ENCODE data around the gene TFEB.
A peak's percentile ranks its signal among the peaks of the same experiment; 100 is the strongest.

Gene TFEB

DNA sequence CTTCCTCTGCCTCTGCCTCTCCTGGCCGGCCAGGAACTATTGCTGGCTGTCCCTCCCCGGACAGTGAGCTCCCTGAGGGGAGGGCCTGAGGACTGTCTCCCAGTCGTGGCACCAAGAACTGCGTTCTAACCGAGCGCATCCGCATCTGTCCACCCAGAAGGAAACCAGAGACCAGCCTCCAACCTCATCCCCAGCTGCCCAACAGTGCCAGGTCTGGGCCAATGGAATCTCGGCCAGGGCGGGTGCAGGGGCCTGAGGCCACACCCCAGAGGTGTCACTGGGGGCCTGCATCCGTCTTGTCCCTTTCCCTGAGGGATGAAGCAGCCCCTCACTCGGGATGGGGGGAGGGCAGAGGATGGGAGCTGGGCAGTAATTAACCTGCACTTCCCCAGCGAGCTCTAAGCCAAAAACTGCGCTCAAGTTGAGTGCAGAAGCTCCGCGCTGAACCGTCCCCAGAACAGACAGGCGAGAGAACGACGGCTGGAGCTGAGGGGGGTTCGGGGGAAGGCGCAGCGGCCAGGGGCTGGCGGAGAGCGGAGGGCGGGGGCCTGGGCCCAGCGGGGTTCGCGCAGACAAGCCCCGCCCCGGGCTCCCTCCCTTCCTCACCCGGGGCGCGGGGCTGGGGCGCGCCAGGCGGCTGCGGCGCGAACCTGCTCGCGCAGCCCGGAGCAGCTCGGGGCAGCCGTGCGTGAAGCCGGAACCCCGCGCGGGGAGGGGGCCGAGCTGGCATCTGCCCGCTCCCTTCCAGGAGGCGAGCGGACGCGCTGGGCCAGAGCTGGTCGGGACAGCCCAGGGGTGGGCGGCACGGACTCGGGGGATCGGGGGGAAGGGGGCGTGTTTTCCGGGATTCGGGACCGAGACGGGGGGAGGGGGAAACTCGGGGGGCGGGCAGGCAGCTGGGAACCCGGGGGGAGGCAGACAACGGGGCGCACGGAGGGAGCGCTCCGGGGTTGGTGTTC, 1.4 kb downstream of the TFEB start:
- peak overlapping the region; percentile 69 for H3K18ac ChIP-seq (ENCODE audit: low read length)
- H3K4me1 ChIP-seq (ENCODE audit: control insufficient read depth in 1 of 2, insufficient read depth in 2 of 2, low read length in 2 of 2), result peaks cover 19 to 22% of the 10 kb centered on the region in 2 experiments
- H3K4ac ChIP-seq (ENCODE audit: low read depth, low read length), result peak overlapping the region; percentile 21
- no peak overlapping the region for H3K23ac ChIP-seq (ENCODE audit: low read length)
- peak overlapping the region; percentile 56 for H2AFZ ChIP-seq (ENCODE audit: insufficient read depth, low read length, poor library complexity)
- no peaks in the 10 kb centered on the region for H3K36me3 ChIP-seq (ENCODE audit: control insufficient read depth in 1 of 2, insufficient read depth in 2 of 2, low read length in 2 of 2)
- peak overlapping the region; percentile 11 for H4K8ac ChIP-seq (ENCODE audit: low read depth, low read length)
- no peak overlapping the region for H2BK12ac ChIP-seq (ENCODE audit: low read length)
- WGBS (ENCODE audit: extremely low coverage, insufficient coverage, insufficient read length), result no CpG with 5 or more reads among the region's 73 CpGs
- H4K91ac ChIP-seq (ENCODE audit: low read depth, low read length), result peak overlapping the region; percentile 25
- H2AK5ac ChIP-seq (ENCODE audit: low read length), result no peak overlapping the region
- H3K9me3 ChIP-seq (ENCODE audit: insufficient read depth, low read depth, low read length), result no peaks in the 10 kb centered on the region
- peaks cover 20% of the 10 kb centered on the region for H3K79me1 ChIP-seq (ENCODE audit: low read length)
- no peak overlapping the region for H2BK5ac ChIP-seq (ENCODE audit: low read depth, low read length, poor library complexity)
- DNase-seq, result peak in 1 of 2 donors; percentile 32
- H3K4me3 ChIP-seq (ENCODE audit: low read depth, low read length), result peak overlapping the region; percentile 75
- H3K4me2 ChIP-seq (ENCODE audit: low read length), result peak overlapping the region; percentile 96
- H3K14ac ChIP-seq (ENCODE audit: low read length), result peak overlapping the region; percentile 8
- H3K27me3 ChIP-seq (ENCODE audit: insufficient read depth, low read length), result no peaks in the 10 kb centered on the region
- no peak overlapping the region for H3K9ac ChIP-seq (ENCODE audit: low read length)
- H2BK120ac ChIP-seq (ENCODE audit: insufficient read depth, low read length, poor library complexity), result no peak overlapping the region
- H3K27ac ChIP-seq (ENCODE audit: low read depth, low read length), result peak overlapping the region; percentile 6
- H3K79me2 ChIP-seq (ENCODE audit: control insufficient read depth, insufficient read depth, low read length, poor library complexity), result peaks cover 8% of the 10 kb centered on the region
- H4K12ac ChIP-seq (ENCODE audit: low read depth, low read length), result no peak overlapping the region

DNA sequence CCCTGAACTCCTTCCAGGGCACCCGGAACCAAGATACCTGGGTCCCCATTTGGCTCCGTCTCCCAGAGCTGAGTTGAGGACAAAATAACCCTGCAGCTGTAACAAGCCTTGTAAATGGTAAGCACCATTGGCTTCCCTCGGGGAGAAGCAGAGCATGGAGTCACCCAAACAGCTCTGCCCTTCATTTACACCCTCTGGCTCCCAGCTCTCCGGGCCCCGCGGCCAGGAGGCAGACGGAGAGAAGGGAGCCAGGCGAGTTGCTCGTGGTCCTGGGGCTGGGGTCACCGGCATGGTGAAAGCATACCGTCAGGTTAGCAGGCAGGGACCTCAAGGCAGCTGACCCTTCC, 2.1 kb downstream of the TFEB start:
- Histone ChIP-seq H3K27me3 (ENCODE audit: insufficient read depth, low read length) (no peaks in the 10 kb centered on the region), H2BK5ac (ENCODE audit: low read depth, low read length, poor library complexity) (no peak overlapping the region), H3K14ac (ENCODE audit: low read length) (peak overlapping the region; percentile 1), H2BK12ac (ENCODE audit: low read length) (peak overlapping the region; percentile 5), H4K91ac (ENCODE audit: low read depth, low read length) (peak overlapping the region; percentile 20), H3K4ac (ENCODE audit: low read depth, low read length) (peak overlapping the region; percentile 2), H2AK5ac (ENCODE audit: low read length) (peak overlapping the region; percentile 27), H3K79me2 (ENCODE audit: control insufficient read depth, insufficient read depth, low read length, poor library complexity) (peaks cover 8% of the 10 kb centered on the region), H2BK120ac (ENCODE audit: insufficient read depth, low read length, poor library complexity) (no peak overlapping the region), H3K4me2 (ENCODE audit: low read length) (peak overlapping the region; percentile 96), H4K12ac (ENCODE audit: low read depth, low read length) (no peak overlapping the region), H3K9me3 (ENCODE audit: insufficient read depth, low read depth, low read length) (no peaks in the 10 kb centered on the region), H3K4me1 (ENCODE audit: control insufficient read depth in 1 of 2, insufficient read depth in 2 of 2, low read length in 2 of 2) (peaks cover 19 to 22% of the 10 kb centered on the region in 2 experiments), H3K18ac (ENCODE audit: low read length) (peak overlapping the region; percentile 0), H3K4me3 (ENCODE audit: low read depth, low read length) (no peak overlapping the region), H3K27ac (ENCODE audit: low read depth, low read length) (no peak overlapping the region), H3K9ac (ENCODE audit: low read length) (no peak overlapping the region), H3K79me1 (ENCODE audit: low read length) (peaks cover 20% of the 10 kb centered on the region), H3K23ac (ENCODE audit: low read length) (no peak overlapping the region), H4K8ac (ENCODE audit: low read depth, low read length) (peak overlapping the region; percentile 17), H2AFZ (ENCODE audit: insufficient read depth, low read length, poor library complexity) (peak overlapping the region; percentile 33), H3K36me3 (ENCODE audit: control insufficient read depth in 1 of 2, insufficient read depth in 2 of 2, low read length in 2 of 2) (no peaks in the 10 kb centered on the region)
- no CpG with 5 or more reads among the region's 11 CpGs for WGBS (ENCODE audit: extremely low coverage, insufficient coverage, insufficient read length)
- DNase-seq, result no peak

DNA sequence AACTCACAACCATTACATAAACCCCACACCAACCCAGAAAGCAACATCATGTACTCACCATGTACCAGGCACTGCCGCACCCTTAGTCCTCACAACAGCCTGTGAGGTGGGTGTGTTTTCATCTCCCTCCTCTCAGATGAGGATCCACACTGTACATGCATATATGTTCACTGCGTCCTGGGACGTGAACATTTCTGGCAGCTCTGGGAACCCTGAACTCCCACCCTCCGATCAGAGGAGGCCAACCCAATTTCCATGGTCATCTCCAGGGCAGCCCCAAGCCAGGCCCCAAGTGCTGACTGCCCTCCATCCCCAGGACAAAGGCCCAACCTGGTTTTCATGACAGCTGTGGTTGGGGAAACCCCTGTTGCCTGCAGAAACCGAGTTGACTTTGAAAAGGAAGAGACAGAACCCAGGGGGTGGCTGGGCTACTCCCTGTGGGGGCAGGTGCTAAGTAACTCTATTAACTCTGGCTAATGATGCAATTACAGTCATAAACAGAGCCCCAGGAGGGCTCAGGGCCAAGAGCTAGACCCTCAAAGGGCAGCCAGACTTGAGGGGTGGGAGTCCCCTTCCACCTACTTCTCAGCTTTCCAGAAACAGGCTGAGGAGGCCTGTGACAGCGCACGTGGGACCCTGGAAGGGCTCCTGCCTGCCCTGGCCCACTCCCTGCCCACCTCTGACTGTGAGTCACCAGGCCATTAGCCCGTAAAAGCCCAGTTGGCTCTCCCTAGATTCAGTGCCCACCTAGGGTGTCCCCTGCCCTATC, 2.6 kb downstream of the TFEB start:
- Histone ChIP-seq H3K27me3 (ENCODE audit: insufficient read depth, low read length) (no peaks in the 10 kb centered on the region), H2AFZ (ENCODE audit: insufficient read depth, low read length, poor library complexity) (peak overlapping the region; percentile 15), H3K27ac (ENCODE audit: low read depth, low read length) (no peak overlapping the region), H3K4ac (ENCODE audit: low read depth, low read length) (no peak overlapping the region), H3K18ac (ENCODE audit: low read length) (no peak overlapping the region), H3K14ac (ENCODE audit: low read length) (no peak overlapping the region), H3K4me1 (ENCODE audit: control insufficient read depth in 1 of 2, insufficient read depth in 2 of 2, low read length in 2 of 2) (peaks cover 19 to 22% of the 10 kb centered on the region in 2 experiments), H3K4me3 (ENCODE audit: low read depth, low read length) (no peak overlapping the region), H4K8ac (ENCODE audit: low read depth, low read length) (no peak overlapping the region), H2AK5ac (ENCODE audit: low read length) (peak overlapping the region; percentile 27), H3K9me3 (ENCODE audit: insufficient read depth, low read depth, low read length) (no peaks in the 10 kb centered on the region), H4K12ac (ENCODE audit: low read depth, low read length) (no peak overlapping the region), H3K36me3 (ENCODE audit: control insufficient read depth in 1 of 2, insufficient read depth in 2 of 2, low read length in 2 of 2) (no peaks in the 10 kb centered on the region), H2BK120ac (ENCODE audit: insufficient read depth, low read length, poor library complexity) (no peak overlapping the region), H3K23ac (ENCODE audit: low read length) (no peak overlapping the region), H3K9ac (ENCODE audit: low read length) (peak overlapping the region; percentile 9), H2BK12ac (ENCODE audit: low read length) (peak overlapping the region; percentile 5), H3K79me1 (ENCODE audit: low read length) (peaks cover 20% of the 10 kb centered on the region), H3K79me2 (ENCODE audit: control insufficient read depth, insufficient read depth, low read length, poor library complexity) (peaks cover 8% of the 10 kb centered on the region), H2BK5ac (ENCODE audit: low read depth, low read length, poor library complexity) (no peak overlapping the region), H3K4me2 (ENCODE audit: low read length) (peak overlapping the region; percentile 17), H4K91ac (ENCODE audit: low read depth, low read length) (peak overlapping the region; percentile 20)
- DNase-seq, result no peak
- WGBS (ENCODE audit: extremely low coverage, insufficient coverage, insufficient read length), result no CpG with 5 or more reads among the region's 8 CpGs

GRCh38 chr6:41732149-41732548, 3.3 kb downstream of the TFEB start:
- Histone ChIP-seq H2BK12ac (ENCODE audit: low read length) (no peak overlapping the region), H3K79me1 (ENCODE audit: low read length) (peaks cover 20% of the 10 kb centered on the region), H2BK120ac (ENCODE audit: insufficient read depth, low read length, poor library complexity) (no peak overlapping the region), H3K27me3 (ENCODE audit: insufficient read depth, low read length) (no peaks in the 10 kb centered on the region), H3K9ac (ENCODE audit: low read length) (no peak overlapping the region), H3K4me1 (ENCODE audit: control insufficient read depth in 1 of 2, insufficient read depth in 2 of 2, low read length in 2 of 2) (peaks cover 19 to 22% of the 10 kb centered on the region in 2 experiments), H3K23ac (ENCODE audit: low read length) (no peak overlapping the region), H3K4ac (ENCODE audit: low read depth, low read length) (no peak overlapping the region), H2AK5ac (ENCODE audit: low read length) (no peak overlapping the region), H3K9me3 (ENCODE audit: insufficient read depth, low read depth, low read length) (no peaks in the 10 kb centered on the region), H3K79me2 (ENCODE audit: control insufficient read depth, insufficient read depth, low read length, poor library complexity) (peaks cover 8% of the 10 kb centered on the region), H2AFZ (ENCODE audit: insufficient read depth, low read length, poor library complexity) (no peak overlapping the region), H3K4me3 (ENCODE audit: low read depth, low read length) (no peak overlapping the region), H2BK5ac (ENCODE audit: low read depth, low read length, poor library complexity) (no peak overlapping the region), H4K8ac (ENCODE audit: low read depth, low read length) (no peak overlapping the region), H3K36me3 (ENCODE audit: control insufficient read depth in 1 of 2, insufficient read depth in 2 of 2, low read length in 2 of 2) (no peaks in the 10 kb centered on the region), H3K4me2 (ENCODE audit: low read length) (no peak overlapping the region), H4K91ac (ENCODE audit: low read depth, low read length) (no peak overlapping the region), H3K27ac (ENCODE audit: low read depth, low read length) (no peak overlapping the region), H3K14ac (ENCODE audit: low read length) (no peak overlapping the region), H3K18ac (ENCODE audit: low read length) (no peak overlapping the region), H4K12ac (ENCODE audit: low read depth, low read length) (no peak overlapping the region)
- DNase-seq, result no peak
